NCI-H1417 treated with DMSO at 0.1 percent for 48 hours (cell line): ENCODE measurements around the gene CHERP.
"Not testable (repeated sequence)": the region's sequence is repeated elsewhere in the genome, so short reads cannot be mapped to it uniquely, and the experiment has no call there.

Experiments
- DNase-seq: peaks from one replicate; lab custom pipeline; 2025; lab: John Stamatoyannopoulos, UW

Gene CHERP

DNA sequence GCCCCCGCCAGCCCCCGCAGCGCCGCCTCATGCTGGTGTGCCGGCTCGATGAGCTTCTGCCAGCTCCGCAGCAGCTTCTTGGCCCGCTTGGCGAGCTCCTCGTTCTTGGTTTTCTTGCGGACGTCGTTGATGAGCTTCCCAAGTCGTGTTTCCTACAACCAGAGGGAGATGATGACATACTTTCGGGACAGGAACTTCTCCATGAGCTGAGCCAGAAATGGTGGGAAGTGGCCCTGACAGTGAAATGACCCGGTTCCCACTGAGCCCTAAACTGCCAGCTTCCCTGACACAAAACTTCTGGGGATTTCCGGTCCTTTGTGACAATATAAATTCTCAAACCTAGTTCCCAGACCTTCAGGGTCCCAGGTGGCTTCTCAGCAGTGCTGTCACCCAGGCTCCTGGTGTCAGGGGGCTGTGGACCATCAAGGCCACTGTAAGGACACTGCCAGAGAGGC lies 35.3 kb upstream of the CHERP start:
- DNase-seq: no peak

DNA sequence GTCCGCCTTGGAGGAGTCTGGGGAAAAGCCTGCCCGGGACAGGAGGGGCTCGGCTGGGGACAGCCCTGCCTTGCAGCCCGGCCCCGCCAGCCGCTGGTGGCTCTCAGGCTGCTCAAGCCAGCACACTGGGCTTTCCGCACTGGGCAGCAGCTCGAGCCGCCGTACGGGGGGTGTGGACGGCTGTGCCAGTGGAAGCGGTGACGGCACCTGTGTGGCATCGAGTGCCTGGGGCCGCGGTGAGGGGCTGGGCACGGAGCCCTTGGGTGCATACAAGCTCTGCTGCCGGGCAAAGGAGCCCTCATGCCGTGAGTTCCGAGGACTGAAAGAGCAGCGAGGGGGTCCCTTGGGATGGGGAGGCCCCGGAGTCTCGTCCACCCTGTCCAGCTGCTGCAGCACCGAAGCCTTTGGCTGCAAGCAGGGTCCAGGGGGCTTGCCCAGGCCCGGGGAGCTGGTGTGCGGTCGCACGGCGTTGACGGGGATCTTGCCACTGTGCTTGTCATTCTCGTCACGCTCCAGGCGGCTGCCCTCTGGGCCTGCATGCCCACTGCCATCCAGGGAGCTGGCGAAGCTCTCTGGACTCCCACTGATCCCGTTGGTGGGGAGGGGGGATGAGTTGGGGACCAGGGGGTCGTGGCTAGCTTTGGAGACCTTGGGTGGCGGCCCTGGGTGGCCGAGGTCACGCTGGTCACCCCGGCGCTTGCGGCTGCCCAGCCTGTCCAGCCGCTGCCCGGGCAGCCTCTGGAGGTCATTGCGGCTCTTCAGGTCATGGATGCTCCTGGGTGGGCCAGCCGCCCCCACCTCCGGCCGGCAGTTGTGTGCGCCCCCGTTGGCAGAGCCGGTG lies 34.7 kb upstream of the CHERP start:
- DNase-seq: no peak

DNA sequence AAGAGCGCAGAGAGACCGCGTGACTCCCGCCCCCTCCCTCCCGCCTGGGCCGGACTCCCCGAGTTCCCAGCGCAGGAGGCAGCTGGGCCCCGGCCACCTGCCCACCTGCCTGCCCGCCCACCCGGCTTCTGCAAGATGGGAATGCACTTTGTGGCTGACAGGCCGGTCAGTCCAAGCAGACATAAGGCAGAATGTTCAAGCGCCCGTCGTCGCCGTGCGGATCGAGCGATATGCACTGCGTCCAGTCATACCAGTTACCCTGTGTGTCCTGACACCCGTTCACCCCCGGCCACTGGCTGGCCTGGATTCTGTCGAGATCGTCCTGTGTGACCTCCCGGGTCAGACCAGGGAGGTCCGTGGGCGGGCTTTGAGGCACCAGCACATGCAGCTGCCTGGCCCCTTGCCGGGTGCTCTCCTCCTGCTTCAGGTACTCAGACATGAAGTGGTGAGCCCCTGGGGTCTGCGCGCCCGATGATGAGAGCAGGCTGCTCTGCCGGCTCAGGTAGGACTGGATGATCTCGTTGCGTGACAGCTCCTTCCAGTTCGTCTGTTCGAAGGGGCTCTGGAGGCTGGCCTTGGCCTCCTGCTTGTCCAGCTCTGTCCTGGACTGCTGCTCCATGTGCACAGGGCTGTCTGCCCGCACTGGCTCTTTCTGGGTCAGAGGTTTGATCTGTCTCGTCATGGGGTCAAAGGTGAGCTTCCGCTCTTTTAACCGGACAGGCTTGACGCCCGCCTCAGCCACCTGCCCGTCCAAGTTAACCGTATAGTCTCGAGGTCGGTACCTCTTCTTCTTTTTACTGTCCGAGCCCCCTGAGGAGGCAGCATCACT lies 33.8 kb upstream of the CHERP start:
- DNase-seq: no peak

DNA sequence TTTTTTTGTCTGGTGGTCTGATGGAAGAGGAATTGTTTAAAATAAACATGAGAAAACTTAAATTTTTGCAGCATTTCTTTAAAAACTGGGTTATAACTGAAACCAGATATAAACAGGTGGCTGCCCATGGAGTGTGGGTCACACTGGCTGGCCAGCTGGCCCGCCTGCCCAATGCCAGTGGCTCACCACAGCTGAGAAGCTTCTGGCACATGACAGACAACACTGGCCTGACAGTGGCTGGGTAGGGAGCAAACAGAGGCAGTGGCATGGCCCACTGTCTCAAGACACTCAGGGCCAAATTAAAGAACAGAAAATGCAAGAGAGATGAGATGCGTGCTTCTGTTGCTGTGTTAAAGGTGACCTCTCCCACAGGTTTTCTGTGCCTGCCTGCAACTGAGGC lies 33.0 kb upstream of the CHERP start:
- DNase-seq: no peak

DNA sequence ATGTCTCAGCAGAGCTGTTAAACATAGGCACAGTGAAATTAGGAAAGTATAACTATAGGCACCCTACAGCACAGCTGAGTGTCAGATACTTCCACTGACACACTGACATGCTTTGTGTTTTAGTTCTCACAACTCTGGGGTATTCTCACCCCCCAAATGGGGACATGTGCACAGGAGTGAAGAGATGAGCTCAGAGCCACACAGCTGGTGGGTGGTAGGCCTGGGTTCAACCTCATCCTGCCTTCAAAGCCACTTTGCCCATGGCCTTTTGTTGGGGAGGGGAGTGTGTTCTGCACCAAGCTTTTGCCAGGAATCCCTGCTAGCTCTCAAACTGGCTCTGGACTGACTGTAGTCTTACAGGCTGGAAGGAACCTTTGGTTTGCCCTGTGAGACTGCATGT lies 31.7 kb upstream of the CHERP start:
- no peak for DNase-seq

DNA sequence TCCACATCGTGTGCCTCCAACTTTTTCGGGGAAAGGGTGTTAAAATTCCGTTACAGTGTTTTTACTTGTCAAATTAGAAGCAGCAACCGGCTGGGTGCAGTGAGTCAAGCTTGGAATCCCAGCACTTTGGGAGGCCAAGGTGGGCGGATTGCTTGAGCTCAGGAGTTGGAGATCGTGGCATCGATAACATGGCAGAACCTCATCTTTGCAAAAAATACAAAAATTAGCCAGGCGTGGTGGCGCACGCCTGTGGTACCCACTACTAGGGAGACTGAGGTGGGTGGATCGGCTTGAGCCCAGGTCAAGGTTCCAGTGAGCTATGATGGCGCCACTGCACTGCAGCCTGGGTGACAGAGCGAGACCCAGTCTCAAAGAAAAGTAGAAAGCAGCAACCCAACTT lies 31.1 kb upstream of the CHERP start:
- no peak for DNase-seq

DNA sequence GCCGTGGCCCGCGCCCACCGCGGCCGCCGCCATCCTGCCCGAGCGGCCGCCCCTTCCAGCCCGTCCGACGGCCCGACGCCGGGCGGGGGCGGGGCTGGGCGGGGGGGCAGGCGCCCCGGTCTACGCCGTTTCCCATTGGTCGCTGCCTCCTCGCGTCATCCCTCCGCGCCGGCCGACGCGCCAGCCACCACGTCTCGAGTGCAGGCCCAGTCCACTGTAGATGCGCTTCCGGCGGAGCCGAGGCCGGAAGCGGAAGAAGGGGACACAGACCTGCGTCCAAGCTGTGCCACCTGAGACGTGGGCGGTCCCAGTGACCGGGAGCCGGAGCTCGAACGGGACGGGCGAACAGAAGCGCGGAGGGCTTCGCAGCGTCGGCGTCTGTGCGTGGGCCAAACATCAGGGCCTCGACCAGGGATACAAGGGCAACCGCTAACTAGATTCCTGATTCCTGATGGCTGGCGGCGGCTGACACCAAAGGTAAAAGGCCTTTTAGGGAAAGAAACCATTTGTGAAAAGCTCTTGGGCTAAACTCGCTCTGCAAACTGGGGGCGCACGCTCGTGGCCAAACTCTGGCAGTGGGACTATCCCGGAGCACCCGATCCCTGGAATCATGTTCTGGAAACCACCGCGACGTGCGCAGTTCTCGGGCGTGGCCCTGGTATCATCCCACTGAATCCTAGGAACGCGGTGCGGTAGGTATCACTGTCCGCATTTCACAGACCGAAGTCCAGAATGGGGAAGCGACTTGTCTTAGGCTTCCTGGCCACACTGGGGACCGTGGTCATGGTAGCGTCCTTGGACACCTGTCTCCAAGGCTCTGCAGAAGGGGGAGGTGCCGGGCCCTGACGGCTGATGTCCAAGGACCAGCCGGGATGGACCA lies 30.3 kb upstream of the CHERP start, which contains the start of gene SLC35E1:
SLC35E1 (minus strand) TSS at position 84 of the 880 bp plus-strand sequence; CDS start at position 33, 51 bp downstream.
- peak; percentile 77 for DNase-seq

DNA sequence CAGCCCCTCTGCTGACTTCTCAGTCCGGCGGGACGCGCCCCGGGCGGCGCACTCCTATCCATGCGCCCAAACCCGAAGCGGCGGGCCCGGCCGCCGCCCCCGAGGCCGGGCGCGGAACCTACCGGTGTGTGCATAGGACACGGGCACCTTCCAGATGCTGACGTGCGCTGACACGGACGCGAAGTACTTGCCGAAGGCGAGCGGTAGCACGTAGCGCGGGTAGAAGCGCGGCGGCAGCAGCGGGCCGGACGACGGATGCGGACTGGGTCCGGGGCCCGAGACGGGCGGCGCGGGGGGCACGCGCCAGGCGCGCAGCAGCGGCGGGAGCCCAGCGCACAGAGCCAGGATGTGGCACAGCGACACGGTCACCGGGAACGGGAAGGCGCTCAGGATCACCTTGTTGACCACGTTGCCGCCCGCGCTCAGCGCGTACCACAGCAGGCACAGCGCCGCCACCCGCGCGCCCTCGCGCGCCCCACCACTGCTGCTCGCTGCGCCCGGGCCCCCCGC lies 29.6 kb upstream of the CHERP start:
- DNase-seq: no peak

DNA sequence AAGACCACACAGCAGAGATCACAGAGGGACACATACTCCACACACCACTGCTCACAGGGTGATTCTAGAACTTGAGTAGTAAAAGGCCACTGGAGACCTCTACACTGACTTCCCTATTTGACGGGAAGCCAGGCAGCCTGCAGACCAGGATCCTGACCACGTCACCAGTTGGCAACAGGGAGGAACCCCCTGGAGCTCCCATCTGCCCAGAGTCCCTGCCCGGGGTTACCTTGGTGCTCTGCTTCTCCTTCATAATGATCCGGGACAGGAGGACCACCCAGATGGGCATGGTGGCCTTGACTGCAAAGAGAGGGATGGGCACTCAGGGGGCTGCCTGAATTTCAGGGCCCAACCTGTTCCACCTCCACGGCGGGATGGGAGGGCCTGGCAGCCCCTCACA lies 29.0 kb upstream of the CHERP start:
- no peak for DNase-seq

DNA sequence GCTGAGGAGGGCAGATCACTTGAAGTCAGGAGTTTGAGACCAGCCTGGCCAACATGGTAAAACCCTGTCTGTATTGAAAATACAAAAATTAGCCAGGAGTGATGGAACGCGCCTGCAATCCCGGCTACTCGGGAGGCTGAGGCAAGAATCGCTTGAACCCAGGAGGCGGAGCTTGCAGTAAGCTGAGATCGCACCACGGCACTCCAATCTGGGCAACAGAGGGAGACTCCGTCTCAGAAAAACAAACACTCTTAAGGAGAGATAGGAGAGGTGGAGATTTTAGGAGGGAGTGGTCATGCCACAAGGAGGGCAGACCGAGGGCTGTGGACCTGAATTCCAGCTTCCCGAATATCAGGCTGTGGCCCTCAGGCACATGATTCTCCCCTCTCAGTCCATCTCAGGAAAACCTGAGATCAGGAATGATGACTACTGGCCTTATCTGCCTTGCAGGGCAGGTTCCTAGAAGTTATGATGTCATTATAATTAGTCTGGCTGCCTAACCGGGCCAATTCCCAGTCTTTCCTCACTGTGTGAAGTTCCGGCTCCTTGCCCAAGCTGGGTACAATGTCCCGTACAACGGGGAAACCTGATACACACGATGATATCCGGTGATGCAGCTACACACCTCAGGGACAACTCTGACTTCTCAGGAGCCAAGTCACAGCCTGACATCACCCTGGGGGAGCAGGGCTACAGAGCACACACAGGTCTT lies 27.5 kb upstream of the CHERP start:
- no peak for DNase-seq

DNA sequence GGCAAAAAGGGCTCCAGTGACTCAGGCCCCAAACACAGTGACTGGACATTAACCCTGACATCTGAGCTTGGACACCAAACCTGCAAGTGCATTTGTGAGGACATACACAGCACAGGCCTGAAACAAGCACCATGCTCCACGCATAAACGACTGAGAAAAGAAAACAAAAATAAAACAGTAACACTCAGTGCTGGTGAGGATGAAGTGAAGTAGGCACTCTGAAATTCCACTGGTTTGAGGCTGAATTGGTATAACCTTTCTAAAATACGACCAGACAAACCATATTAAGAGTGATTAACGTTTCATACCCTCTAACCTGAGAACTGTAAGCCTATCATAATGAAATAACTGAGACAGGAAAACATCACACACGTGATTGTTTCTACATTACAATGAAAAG lies 24.5 kb upstream of the CHERP start:
- no peak for DNase-seq

DNA sequence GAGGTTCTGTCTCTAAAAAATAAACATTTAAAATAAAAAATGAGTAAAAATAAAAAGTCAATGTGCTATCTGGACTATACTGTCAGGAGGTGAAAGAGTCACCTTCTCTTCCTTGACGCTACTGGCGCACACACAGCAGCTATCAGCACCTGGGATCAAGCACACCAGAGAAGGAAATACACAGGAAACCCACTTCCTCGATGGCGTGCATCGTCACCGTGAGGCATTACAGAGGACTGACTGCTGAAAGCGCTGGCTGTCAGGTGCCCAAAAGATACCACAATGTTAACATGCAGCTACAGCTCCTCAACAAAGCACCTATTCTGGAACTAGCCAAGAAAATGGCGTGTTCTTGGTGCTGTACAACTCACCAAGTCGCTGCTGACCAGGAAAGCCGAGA lies 23.9 kb upstream of the CHERP start:
- DNase-seq: no peak

DNA sequence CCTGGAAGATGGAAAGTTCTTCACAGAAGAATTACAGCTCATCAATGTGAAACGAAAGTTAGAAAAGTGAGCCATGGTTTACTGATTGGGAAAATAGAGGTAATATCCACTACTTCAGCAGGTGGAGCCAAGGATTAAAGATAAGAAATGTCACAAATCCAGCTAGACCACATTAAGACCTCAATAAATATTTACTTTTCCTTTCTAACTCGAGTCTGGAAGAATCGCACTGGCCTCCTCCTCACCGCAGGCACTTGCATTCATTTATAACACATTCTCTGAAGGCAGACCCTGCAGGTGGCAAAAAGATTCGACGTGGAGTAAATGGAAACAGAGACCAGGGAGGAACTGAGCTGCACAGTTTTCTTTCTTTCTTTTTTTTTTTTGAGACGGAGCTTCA lies 22.6 kb upstream of the CHERP start:
- no peak for DNase-seq

DNA sequence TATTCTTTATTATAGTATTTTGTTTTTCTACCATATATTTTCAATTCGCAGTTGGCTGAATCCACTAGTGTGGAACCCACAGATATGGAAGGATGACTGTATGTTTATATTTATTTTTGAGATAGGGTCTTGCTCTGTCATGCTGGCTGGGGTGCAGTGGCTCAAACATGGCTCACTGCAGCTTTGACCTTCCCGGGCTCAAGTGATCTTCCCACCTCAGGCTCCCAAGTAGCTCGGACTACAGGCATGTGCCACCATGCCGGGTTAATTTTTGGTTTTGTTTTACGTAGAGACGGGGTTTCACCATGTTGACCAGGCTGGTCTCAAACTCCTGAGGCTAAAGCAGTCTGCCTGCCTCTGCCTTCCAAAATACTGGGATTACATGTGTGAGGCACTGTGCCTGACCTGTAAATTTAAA lies 20.4 kb upstream of the CHERP start:
- no peak for DNase-seq

DNA sequence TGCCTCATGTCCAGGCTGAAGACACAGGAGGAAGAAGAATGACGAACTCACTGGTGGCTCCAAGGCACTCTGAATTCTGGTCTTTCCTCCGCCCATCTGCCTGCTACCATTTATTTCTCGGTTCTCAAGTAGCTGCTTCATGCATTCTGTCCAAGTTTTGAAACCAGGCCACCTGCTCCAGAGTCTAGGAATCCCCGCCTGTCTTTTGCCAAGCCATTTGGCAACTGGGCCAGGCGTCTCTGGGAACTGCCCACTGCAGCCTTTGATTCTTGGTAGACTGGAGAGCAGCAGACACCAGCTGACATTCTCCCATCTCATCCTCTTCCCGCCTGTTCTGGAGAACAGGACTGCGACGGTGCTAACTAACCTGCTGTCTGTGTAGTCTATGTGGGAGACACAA lies 19.1 kb upstream of the CHERP start:
- no peak for DNase-seq

DNA sequence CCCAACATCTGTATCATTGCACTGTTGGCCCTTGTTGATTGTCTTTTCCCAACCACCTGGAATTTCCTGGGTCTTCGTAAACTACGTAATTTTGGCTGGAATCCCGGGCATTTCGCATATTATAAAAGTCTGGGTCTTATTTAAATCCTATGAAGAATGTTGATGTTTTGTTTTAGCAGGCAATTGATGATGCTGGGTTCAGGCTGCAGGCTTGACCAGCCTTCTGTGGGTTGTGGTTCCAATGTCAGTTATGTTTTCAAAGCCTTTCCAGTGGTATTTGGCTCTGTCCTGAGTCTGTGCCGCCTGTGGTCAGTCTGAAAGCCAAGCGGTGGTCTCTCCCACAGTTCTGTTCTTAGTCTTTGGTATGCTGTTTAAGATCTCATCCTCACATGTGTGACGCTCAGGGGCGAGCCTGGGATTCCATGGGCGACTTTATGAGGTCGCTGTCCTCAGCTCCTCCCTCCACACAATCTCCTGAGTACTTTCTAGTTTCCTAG lies 17.6 kb upstream of the CHERP start:
- no peak for DNase-seq

DNA sequence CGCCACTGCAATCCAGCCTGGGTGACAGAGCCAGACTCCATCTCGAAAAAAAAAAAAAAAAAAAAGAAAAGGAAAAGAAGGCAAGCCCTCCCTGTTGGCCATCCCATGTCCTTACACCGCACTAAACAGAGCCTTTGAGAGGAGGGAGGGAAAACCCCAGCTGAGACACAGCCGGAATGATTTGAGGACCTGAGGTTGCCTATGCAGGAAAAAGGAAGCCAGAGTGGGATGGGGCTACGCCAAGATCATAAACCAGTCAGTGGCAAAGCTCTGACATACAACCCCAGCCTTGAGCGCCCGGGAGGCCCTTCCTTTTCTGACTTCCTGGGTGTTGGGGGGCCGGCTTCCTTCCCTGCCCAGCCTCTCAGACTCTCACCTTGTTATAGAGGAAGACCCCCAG lies 12.5 kb upstream of the CHERP start:
- DNase-seq: no peak

DNA sequence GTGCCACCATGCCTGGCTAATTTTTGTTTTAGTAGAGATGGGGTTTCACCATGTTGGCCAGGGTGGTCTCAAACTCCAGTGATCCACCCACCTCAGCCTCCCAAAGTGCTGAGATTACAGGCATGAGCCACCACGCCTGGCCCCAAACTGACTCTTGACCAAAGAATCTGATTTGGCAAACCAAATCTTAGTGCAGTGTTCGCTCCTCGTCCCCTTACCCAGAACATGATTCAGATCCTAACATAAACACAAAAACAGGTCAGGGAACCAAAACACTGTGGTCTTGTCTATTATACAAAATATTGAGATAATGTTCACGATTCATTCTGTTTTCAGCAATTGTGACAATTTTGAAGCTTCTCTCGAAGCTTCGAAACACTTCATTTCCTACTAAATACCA lies 9.7 kb upstream of the CHERP start:
- not testable (repeated sequence) for DNase-seq

DNA sequence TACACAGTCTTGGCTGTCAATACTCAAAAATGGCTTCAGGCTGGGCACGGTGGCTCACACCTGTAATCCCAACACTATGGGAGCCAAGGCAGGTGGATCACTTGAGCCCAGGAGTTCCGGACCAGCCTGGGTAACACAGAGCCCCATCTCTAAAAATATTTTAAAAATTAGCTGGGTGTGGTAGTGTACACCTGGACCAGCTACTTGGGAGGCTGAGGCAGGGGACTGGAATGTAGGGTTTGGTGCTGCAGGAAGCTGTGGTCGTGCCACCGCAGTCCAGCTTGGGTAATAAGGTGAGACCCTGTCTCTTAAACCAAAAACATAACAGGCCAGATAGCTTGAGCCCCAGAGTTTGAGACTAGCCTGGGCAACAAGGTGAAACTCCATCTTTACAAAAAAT lies 6.7 kb upstream of the CHERP start:
- no peak for DNase-seq

DNA sequence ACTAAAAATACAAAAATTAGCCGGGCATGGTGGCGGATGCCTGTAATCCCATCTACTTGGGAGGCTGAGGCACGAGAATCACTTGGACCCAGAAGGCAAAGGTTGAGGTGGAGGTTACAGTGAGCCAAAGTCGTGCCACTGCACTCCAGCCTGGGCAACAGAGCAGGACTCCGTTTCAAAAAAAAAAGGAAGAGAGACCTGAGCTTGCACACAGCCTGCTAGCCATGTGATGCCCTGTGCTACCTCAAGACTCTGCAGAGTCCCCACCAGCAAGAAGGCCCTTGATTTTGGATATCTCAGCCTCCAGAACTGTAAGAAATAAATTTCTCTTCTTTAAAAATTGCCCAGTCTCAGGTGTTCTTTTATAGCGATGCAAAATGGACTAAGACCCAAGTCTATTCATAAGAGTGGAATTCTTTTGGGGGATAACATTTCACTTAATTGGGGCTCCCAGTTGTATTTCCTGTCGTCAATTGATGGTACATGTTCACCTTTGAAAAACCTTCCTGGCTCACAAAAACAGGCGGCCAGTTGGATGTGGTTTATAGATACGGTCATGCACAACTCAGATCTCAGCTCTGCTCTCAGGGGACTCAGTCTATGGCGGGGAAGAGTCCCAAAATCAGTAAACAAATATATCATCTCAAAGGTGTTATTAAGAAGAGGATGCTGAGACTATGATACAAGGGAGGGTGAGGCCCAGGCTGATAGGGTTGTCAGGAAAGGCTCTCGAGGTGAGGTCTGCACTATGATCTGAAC lies 2.4 kb upstream of the CHERP start:
- DNase-seq: no peak
